IgD-negative memory B cell (primary cell): Measurements from ENCODE around the gene FURIN. TPM values are rescaled to one million over a fixed set of nuclear protein-coding genes. Genes with fewer than 3 reads are reported as not detected.

ENCODE experiments used
- H3K27ac Mint-ChIP-seq, 3 donors: one replicate each; pipeline ENCODE4 v1.8.0; 2020 to 2022; ENCODE audit warnings: mild to moderate bottlenecking in 3 of 3, mixed read lengths in 3 of 3, moderate library complexity in 1 of 3
- H3K27me3 Mint-ChIP-seq: one replicate; pipeline ENCODE4 v1.8.0; 2021; ENCODE audit warnings: mixed read lengths
- H3K36me3 Mint-ChIP-seq: one replicate; pipeline ENCODE4 v1.8.0; 2020; ENCODE audit warnings: mild to moderate bottlenecking, mixed read lengths
- H3K4me1 Mint-ChIP-seq, 3 donors: one replicate each; pipeline ENCODE4 v1.8.0; 2020 to 2022; ENCODE audit warnings: mixed read lengths in 3 of 3, mild to moderate bottlenecking in 1 of 3
- H3K4me3 Mint-ChIP-seq, 4 donors: one replicate each; pipeline ENCODE4 v1.8.0; 2020 to 2022; ENCODE audit warnings: mild to moderate bottlenecking in 4 of 4, mixed read lengths in 4 of 4, moderate library complexity in 3 of 4
- H3K9me3 Mint-ChIP-seq, 3 donors: one replicate each; pipeline ENCODE4 v1.8.0; 2020 to 2021; ENCODE audit warnings: mixed read lengths in 3 of 3, mild to moderate bottlenecking in 1 of 3
- polyA plus RNA-seq: library from polyadenylated mRNA; unstranded; fragments of 300-500 nt; fragmentation: Illumina TruSeq; gene quantifications from one replicate; pipeline ENCODE4 v1.2.3, GENCODE V29; 2021

Gene FURIN
- polyA plus RNA-seq, 1 donor from 2014 or later: 9.7 TPM

DNA sequence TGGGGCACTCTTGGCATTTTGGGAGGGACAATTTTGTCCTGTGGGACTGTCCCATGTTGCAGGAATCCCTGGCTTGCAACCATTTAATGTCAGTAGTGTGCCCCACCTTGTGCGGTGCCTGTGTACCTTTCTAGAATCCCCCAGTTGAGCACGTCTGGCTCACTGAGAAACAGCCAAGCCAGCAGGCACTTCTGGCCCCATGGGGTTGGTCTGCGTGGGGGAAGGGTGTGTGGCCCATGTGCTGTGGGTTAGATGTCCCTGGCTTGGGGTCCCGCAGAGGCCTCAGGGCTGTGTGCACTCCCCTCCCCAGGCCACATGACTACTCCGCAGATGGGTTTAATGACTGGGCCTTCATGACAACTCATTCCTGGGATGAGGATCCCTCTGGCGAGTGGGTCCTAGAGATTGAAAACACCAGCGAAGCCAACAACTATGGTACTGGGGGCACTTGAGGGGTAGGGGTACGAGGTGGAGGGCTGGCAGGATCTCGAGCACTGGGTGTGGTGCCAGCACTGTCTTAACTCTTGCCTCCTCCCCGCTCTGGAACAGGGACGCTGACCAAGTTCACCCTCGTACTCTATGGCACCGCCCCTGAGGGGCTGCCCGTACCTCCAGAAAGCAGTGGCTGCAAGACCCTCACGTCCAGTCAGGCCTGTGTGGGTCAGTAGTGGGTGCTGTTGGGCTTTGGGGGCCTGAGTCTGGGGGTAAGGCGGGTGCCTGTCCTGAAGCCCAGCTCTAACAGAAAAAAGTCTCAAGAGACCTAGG, 12.2 kb downstream of the FURIN start:
- H3K27ac Mint-ChIP-seq: peak overlapping the region in 1 of 3 donors; percentile 59
- H3K9me3 Mint-ChIP-seq: no peaks in the 10 kb centered on the region
- no peak overlapping the region for H3K4me3 Mint-ChIP-seq
- H3K27me3 Mint-ChIP-seq: no peaks in the 10 kb centered on the region
- no peaks in the 10 kb centered on the region for H3K36me3 Mint-ChIP-seq
- peaks cover 8 to 10% (median 8%) of the 10 kb centered on the region in 3 donors for H3K4me1 Mint-ChIP-seq

DNA sequence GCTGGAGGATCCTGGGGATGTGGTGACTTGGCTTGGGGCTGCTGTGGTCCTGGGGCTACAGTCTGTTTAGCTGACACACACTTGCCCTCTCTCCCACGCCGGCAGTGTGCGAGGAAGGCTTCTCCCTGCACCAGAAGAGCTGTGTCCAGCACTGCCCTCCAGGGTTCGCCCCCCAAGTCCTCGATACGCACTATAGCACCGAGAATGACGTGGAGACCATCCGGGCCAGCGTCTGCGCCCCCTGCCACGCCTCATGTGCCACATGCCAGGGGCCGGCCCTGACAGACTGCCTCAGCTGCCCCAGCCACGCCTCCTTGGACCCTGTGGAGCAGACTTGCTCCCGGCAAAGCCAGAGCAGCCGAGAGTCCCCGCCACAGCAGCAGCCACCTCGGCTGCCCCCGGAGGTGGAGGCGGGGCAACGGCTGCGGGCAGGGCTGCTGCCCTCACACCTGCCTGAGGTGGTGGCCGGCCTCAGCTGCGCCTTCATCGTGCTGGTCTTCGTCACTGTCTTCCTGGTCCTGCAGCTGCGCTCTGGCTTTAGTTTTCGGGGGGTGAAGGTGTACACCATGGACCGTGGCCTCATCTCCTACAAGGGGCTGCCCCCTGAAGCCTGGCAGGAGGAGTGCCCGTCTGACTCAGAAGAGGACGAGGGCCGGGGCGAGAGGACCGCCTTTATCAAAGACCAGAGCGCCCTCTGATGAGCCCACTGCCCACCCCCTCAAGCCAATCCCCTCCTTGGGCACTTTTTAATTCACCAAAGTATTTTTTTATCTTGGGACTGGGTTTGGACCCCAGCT, 13.0 kb downstream of the FURIN start:
- Mint-ChIP-seq H3K27ac (peak overlapping the region in 1 of 3 donors; percentile 59), H3K27me3 (peaks cover 1% of the 10 kb centered on the region), H3K36me3 (no peaks in the 10 kb centered on the region), H3K4me3 (no peak overlapping the region), H3K4me1 (peaks cover 13 to 17% (median 16%) of the 10 kb centered on the region in 3 donors), H3K9me3 (no peaks in the 10 kb centered on the region)

DNA sequence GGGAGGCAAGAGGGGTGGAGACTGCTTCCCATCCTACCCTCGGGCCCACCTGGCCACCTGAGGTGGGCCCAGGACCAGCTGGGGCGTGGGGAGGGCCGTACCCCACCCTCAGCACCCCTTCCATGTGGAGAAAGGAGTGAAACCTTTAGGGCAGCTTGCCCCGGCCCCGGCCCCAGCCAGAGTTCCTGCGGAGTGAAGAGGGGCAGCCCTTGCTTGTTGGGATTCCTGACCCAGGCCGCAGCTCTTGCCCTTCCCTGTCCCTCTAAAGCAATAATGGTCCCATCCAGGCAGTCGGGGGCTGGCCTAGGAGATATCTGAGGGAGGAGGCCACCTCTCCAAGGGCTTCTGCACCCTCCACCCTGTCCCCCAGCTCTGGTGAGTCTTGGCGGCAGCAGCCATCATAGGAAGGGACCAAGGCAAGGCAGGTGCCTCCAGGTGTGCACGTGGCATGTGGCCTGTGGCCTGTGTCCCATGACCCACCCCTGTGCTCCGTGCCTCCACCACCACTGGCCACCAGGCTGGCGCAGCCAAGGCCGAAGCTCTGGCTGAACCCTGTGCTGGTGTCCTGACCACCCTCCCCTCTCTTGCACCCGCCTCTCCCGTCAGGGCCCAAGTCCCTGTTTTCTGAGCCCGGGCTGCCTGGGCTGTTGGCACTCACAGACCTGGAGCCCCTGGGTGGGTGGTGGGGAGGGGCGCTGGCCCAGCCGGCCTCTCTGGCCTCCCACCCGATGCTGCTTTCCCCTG, 13.8 kb downstream of the FURIN start:
- Mint-ChIP-seq H3K36me3 (no peaks in the 10 kb centered on the region), H3K4me1 (peaks cover 13 to 17% (median 16%) of the 10 kb centered on the region in 3 donors), H3K27ac (no peak overlapping the region), H3K9me3 (no peaks in the 10 kb centered on the region), H3K4me3 (no peak overlapping the region), H3K27me3 (peaks cover 1% of the 10 kb centered on the region)

DNA sequence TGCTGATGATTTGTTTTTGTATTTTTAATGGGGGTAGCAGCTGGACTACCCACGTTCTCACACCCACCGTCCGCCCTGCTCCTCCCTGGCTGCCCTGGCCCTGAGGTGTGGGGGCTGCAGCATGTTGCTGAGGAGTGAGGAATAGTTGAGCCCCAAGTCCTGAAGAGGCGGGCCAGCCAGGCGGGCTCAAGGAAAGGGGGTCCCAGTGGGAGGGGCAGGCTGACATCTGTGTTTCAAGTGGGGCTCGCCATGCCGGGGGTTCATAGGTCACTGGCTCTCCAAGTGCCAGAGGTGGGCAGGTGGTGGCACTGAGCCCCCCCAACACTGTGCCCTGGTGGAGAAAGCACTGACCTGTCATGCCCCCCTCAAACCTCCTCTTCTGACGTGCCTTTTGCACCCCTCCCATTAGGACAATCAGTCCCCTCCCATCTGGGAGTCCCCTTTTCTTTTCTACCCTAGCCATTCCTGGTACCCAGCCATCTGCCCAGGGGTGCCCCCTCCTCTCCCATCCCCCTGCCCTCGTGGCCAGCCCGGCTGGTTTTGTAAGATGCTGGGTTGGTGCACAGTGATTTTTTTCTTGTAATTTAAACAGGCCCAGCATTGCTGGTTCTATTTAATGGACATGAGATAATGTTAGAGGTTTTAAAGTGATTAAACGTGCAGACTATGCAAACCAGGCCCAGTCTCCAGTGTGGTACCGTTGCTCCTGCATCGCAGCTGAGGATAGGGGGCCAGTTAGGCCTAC, 14.6 kb downstream of the FURIN start:
- no peaks in the 10 kb centered on the region for H3K9me3 Mint-ChIP-seq
- peak overlapping the region in 2 of 4 donors; percentile 30 to 59 for H3K4me3 Mint-ChIP-seq
- peaks cover 1% of the 10 kb centered on the region for H3K27me3 Mint-ChIP-seq
- peak overlapping the region in 1 of 3 donors; percentile 67 for H3K27ac Mint-ChIP-seq
- peaks cover 15 to 17% (median 16%) of the 10 kb centered on the region in 3 donors for H3K4me1 Mint-ChIP-seq
- peaks cover 2% of the 10 kb centered on the region for H3K36me3 Mint-ChIP-seq

DNA sequence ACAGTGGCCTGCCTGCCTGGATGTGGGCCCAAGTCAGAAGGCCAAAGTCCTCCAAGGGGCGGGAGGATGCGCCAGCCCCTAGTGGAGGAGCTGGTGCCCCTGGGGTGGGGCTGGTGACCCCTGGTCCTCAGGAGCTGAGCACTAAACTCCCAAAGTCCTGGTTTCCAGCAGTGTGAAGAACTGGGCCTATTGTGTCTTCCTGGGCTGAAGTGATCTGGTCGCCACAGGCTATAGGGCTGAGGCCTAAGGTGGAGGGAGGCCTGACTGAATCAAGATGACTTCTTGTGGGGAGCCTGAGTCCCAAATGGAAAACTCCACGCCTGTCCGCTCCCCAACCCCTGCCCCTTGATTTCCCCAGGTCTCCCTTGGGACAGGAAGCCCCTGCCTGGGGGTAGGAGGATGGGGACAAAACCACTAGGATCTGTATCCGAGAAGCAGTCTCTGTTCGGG, 15.2 kb downstream of the FURIN start:
- no peaks in the 10 kb centered on the region for H3K9me3 Mint-ChIP-seq
- peak overlapping the region in 1 of 3 donors; percentile 67 for H3K27ac Mint-ChIP-seq
- peaks cover 2% of the 10 kb centered on the region for H3K36me3 Mint-ChIP-seq
- peaks cover 15 to 19% (median 16%) of the 10 kb centered on the region in 3 donors for H3K4me1 Mint-ChIP-seq
- H3K4me3 Mint-ChIP-seq: peak overlapping the region; percentile 30 to 59 (median 41)
- peaks cover 1% of the 10 kb centered on the region for H3K27me3 Mint-ChIP-seq

DNA sequence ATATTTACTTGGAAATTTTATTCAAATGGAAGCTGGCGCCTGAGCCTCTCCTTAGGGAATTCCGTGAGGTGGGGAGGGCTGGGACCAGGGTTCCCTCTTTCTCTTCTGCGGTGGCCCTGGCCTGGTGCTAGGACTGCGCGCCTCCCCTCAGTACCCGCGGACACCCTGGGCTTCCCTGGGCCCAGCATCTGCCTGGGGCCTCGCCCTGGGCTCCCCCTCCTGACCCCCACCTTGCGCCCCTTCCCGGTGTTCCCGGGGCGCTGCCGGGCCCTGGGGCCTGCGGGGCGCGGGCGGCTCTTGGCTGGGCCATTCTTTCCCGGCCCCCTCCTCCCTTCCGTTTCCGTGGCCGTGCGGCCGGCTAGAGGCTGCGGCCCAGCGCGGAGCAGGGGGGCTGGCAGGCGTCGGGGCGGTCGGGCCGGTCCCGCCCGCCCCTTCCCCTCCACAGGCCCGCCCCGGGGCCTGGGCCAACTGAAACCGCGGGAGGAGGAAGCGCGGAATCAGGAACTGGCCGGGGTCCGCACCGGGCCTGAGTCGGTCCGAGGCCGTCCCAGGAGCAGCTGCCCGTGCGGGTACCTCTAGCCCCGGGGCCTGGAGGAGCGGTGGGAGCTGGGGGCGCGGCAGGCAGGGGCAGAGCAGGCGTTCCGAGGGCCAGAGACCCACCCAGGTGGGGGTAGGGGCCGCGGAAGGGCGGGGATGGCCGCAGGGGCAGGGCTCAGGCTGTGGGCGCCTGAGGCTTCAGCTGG, 15.8 kb downstream of the FURIN start, which contains the start of gene FES:
Gene FES (plus strand): TSS at position 529 of the 743 bp plus-strand sequence. CDS start 542 bp downstream, outside the sequence.
- H3K27ac Mint-ChIP-seq: peak within 1 kb of the TSS; percentile 46 to 80 (median 63)
- H3K4me1 Mint-ChIP-seq: peaks cover 15 to 19% (median 16%) of the 10 kb centered on the region in 3 donors
- no peaks in the 10 kb centered on the region for H3K9me3 Mint-ChIP-seq
- H3K36me3 Mint-ChIP-seq: peaks cover 2% of the 10 kb centered on the region
- H3K27me3 Mint-ChIP-seq: peaks cover 1% of the 10 kb centered on the region
- peak within 1 kb of the TSS; percentile 49 to 90 (median 76) for H3K4me3 Mint-ChIP-seq

DNA sequence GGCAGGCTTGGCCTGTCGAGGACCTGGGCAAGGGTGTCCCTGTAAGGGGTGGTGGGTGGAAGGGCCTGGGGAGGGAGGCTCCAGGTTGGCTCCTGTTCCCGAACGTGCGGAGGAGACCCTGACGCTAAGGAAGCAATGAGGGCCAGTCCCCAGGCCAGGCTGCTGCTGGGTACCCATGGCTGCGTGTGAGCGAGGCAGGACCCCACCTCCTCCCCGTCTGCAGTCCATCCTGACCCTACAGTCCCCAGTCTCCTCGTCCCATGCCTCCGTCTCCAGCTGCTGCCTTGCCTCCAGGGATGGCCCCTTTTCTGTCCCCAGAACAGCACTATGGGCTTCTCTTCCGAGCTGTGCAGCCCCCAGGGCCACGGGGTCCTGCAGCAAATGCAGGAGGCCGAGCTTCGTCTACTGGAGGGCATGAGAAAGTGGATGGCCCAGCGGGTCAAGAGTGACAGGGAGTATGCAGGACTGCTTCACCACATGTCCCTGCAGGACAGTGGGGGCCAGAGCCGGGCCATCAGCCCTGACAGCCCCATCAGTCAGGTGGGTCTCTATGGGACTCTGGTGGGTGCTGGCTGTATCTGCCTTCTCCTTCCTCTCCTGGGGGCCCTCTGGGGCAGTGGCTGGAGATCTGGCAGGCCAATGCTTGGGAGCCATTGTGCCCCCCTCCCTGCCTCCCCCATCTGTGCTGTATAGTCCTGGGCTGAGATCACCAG, 16.5 kb downstream of the FURIN start:
- Mint-ChIP-seq H3K4me1 (peaks cover 15 to 19% (median 16%) of the 10 kb centered on the region in 3 donors), H3K9me3 (no peaks in the 10 kb centered on the region), H3K27me3 (peaks cover 1% of the 10 kb centered on the region), H3K4me3 (peak overlapping the region; percentile 49 to 90 (median 76)), H3K36me3 (peaks cover 2% of the 10 kb centered on the region), H3K27ac (peak overlapping the region; percentile 46 to 80 (median 63))

DNA sequence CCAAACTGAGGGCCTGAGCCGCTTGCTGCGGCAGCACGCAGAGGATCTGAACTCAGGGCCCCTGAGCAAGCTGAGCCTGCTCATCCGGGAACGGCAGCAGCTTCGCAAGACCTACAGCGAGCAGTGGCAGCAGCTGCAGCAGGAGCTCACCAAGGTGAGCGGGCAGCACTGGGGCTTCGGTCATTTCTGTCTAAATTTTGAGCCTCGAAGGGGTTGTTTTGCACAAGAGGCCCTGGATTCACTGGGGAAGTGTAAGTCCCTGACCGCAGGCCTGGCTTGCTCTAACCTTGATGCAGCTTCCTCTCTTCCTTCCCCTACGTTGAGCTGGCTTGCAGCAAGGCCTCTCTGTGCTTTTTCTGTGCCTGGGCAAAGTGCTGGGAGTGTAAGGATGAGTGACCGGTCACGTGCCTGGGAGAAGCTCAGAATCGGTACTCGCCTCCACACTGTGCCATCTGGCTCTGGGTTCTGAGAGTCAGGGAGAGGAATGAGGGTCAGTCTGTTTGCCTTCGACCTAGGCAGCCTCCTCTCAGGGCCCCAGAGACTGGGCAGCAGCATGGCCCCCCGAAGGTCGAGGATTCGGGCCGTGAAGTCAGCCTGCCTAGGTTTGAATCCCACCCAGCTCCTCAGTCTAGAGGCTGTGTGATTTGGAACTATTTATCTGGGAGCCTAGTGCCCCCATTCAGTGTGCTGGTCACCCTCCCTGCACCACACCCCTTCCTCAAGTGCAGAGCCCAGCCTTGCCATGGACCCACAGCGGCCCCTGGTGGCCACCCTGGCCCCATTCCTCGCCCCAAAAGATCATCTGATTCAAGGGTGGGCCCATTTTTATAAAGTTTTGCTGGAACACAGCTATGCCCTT, 17.3 kb downstream of the FURIN start:
- H3K27ac Mint-ChIP-seq: peak overlapping the region; percentile 46 to 76 (median 63)
- H3K4me3 Mint-ChIP-seq: peak overlapping the region; percentile 49 to 90 (median 79)
- H3K4me1 Mint-ChIP-seq: peaks cover 15 to 19% (median 16%) of the 10 kb centered on the region in 3 donors
- H3K9me3 Mint-ChIP-seq: no peaks in the 10 kb centered on the region
- H3K27me3 Mint-ChIP-seq: peaks cover 1% of the 10 kb centered on the region
- peaks cover 2% of the 10 kb centered on the region for H3K36me3 Mint-ChIP-seq

DNA sequence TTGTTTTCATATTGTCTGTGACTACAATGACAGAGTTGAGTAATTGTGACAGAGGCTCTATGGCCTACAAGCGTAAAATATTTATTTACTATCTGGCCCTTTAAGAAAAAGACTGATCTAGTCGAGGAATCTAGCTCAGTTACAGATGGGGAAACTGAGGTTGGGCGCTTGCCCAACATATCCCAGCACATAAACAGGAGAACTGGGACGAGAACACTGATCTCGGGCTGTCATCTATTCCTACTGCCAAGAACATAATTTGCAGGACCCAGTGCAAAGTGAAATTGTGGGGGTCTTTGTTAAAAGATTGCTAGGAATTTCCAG, 17.9 kb downstream of the FURIN start:
- H3K27me3 Mint-ChIP-seq: peaks cover 1% of the 10 kb centered on the region
- peaks cover 2% of the 10 kb centered on the region for H3K36me3 Mint-ChIP-seq

DNA sequence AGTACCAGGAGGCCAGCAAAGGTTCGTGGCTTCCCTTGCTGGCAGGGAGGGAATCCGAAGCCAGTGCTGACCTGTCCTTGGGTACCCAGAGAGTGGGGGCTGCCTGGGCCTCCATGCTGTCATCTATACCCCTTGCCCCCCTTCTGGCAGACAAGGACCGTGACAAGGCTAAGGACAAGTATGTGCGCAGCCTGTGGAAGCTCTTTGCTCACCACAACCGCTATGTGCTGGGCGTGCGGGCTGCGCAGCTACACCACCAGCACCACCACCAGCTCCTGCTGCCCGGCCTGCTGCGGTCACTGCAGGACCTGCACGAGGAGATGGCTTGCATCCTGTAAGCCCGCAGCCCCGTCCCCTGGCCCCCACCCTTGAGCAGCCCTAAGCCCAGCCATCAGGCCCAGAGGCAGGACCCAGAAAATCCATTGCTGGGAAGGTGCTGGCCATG, 18.7 kb downstream of the FURIN start:
- no peak overlapping the region for H3K4me3 Mint-ChIP-seq

More for the DNA sequence above, 17.9 kb downstream of the FURIN start:
- Mint-ChIP-seq H3K27ac (peak overlapping the region in 2 of 3 donors; percentile 46 to 63), H3K4me1 (peaks cover 15 to 19% (median 16%) of the 10 kb centered on the region in 3 donors), H3K4me3 (peak overlapping the region in 2 of 4 donors; percentile 49 to 90), H3K9me3 (no peaks in the 10 kb centered on the region)

DNA sequence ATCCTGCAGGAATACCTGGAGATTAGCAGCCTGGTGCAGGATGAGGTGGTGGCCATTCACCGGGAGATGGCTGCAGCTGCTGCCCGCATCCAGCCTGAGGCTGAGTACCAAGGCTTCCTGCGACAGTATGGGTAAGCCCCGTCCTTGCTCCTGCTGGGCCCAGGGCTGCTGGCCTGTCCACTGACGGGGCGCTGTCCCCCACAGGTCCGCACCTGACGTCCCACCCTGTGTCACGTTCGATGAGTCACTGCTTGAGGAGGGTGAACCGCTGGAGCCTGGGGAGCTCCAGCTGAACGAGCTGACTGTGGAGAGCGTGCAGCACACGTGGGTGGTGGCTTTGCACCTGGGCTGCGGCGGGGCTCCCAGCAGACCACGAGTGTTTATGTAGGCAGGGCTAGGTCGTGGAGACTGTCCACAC, 20.9 kb downstream of the FURIN start:
- Mint-ChIP-seq H3K36me3 (peaks cover 2% of the 10 kb centered on the region), H3K27me3 (peaks cover 1% of the 10 kb centered on the region), H3K4me1 (peaks cover 14 to 17% (median 16%) of the 10 kb centered on the region in 3 donors), H3K4me3 (peak overlapping the region in 1 of 4 donors; percentile 5), H3K27ac (peak overlapping the region in 1 of 3 donors; percentile 82), H3K9me3 (no peaks in the 10 kb centered on the region)

More for the DNA sequence above, 18.7 kb downstream of the FURIN start:
- peaks cover 2% of the 10 kb centered on the region for H3K36me3 Mint-ChIP-seq
- H3K9me3 Mint-ChIP-seq: no peaks in the 10 kb centered on the region
- H3K27ac Mint-ChIP-seq: no peak overlapping the region
- H3K4me1 Mint-ChIP-seq: peaks cover 15 to 19% (median 16%) of the 10 kb centered on the region in 3 donors
- H3K27me3 Mint-ChIP-seq: peaks cover 1% of the 10 kb centered on the region
